CD14-positive monocyte (primary cell): ENCODE results near the gene TNFRSF18. TPM values are rescaled to one million over a fixed set of nuclear protein-coding genes. Genes with fewer than 3 reads are reported as not detected.

Source experiments
- DNase-seq, 3 donors: peaks; one replicate each; pipeline ENCODE4 v3.0.0-alpha.2; 2011 to 2022
- H2AFZ ChIP-seq: 2 replicates; pipeline ENCODE4 v1.6.0; 2012; ENCODE audit warnings: mild to moderate bottlenecking, low read depth, low read length, inconsistent platforms; ENCODE audit not compliant: insufficient read depth, poor library complexity, severe bottlenecking
- H3K27ac ChIP-seq, 2 donors: 1 replicate in 1 of 2; 2 replicates in 1 of 2; pipeline ENCODE4 v1.5.1; 2012 to 2013; ENCODE audit warnings: low read length in 2 of 2, control low read depth in 1 of 2, inconsistent platforms in 1 of 2, low read depth in 1 of 2, mild to moderate bottlenecking in 1 of 2
- H3K27me3 ChIP-seq, 2 donors: one replicate each; pipeline versions ENCODE4 v1.6.0 to v1.6.1; 2011 to 2013; ENCODE audit warnings: low read length in 2 of 2; ENCODE audit not compliant: control insufficient read depth in 2 of 2, insufficient read depth in 2 of 2
- H3K36me3 ChIP-seq, 2 donors: replicated peaks in 1 of 2; 1 replicate in 1 of 2; 2 replicates in 1 of 2; pipeline versions ENCODE4 v1.5.1 to v1.6.1; 2012 to 2013; ENCODE audit warnings: low read length in 2 of 2, control low read depth in 1 of 2, inconsistent platforms in 1 of 2, mild to moderate bottlenecking in 1 of 2; ENCODE audit not compliant: insufficient read depth in 2 of 2, control insufficient read depth in 1 of 2
- H3K4me1 ChIP-seq, 2 donors: 1 replicate in 1 of 2; 2 replicates in 1 of 2; pipeline versions ENCODE4 v1.5.1 to v1.6.1; 2012 to 2013; ENCODE audit warnings: low read length in 2 of 2, control low read depth in 1 of 2, inconsistent platforms in 1 of 2, mild to moderate bottlenecking in 1 of 2, moderate library complexity in 1 of 2; ENCODE audit not compliant: insufficient read depth in 2 of 2, control insufficient read depth in 1 of 2
- H3K4me2 ChIP-seq: replicated peaks from 2 replicates; pipeline ENCODE3; 2012; ENCODE audit warnings: low read length, moderate library complexity, mild to moderate bottlenecking; ENCODE audit not compliant: poor library complexity, severe bottlenecking; ENCODE audit errors: extremely low read depth
- H3K4me3 ChIP-seq, 3 experiments: fragments of 200-600 bp in 1 of 3; sonication (generic) in 1 of 3; replicated peaks in 1 of 3; 1 replicate in 2 of 3; 2 replicates in 1 of 3; pipeline ENCODE4 v1.5.1; 2011 to 2013; ENCODE audit warnings: low read length in 3 of 3, mild to moderate bottlenecking in 3 of 3, control low read depth in 2 of 3, low read depth in 2 of 3, inconsistent platforms in 1 of 3, moderate library complexity in 1 of 3
- H3K79me2 ChIP-seq: 2 replicates; pipeline ENCODE4 v1.6.0; 2012; ENCODE audit warnings: mild to moderate bottlenecking, control low read depth, inconsistent platforms, low read length, moderate library complexity; ENCODE audit not compliant: insufficient read depth
- H3K9ac ChIP-seq: 2 replicates; pipeline ENCODE4 v1.6.0; 2017; ENCODE audit warnings: low read length, mild to moderate bottlenecking; ENCODE audit not compliant: insufficient read depth, poor library complexity, severe bottlenecking
- H3K9me3 ChIP-seq, 2 donors: replicated peaks in 1 of 2; 1 replicate in 1 of 2; 2 replicates in 1 of 2; pipeline versions ENCODE4 v1.5.1 to v1.6.1; 2012 to 2013; ENCODE audit warnings: low read length in 2 of 2, control low read depth in 1 of 2; ENCODE audit not compliant: control insufficient read depth in 1 of 2, insufficient read depth in 1 of 2
- H4K20me1 ChIP-seq: 2 replicates; pipeline ENCODE4 v1.6.0; 2012; ENCODE audit warnings: mild to moderate bottlenecking, low read length, control low read depth, moderate library complexity; ENCODE audit not compliant: insufficient read depth
- H3K27ac Mint-ChIP-seq, 7 donors: one replicate each; pipeline ENCODE4 v1.8.0; 2020; ENCODE audit warnings: mild to moderate bottlenecking in 7 of 7, mixed read lengths in 7 of 7, moderate library complexity in 6 of 7, inconsistent platforms in 2 of 7
- H3K27me3 Mint-ChIP-seq, 3 donors: one replicate each; pipeline ENCODE4 v1.8.0; 2021 to 2022; ENCODE audit warnings: low read depth in 3 of 3, mild to moderate bottlenecking in 3 of 3, mixed read lengths in 3 of 3, moderate library complexity in 3 of 3, inconsistent platforms in 1 of 3
- H3K36me3 Mint-ChIP-seq, 2 donors: one replicate each; pipeline ENCODE4 v1.8.0; 2020; ENCODE audit warnings: mixed read lengths in 2 of 2, inconsistent platforms in 1 of 2, mild to moderate bottlenecking in 1 of 2
- H3K4me1 Mint-ChIP-seq: one replicate; pipeline ENCODE4 v1.8.0; 2020; ENCODE audit warnings: mild to moderate bottlenecking, mixed read lengths
- H3K4me3 Mint-ChIP-seq, 2 donors: one replicate each; pipeline ENCODE4 v1.8.0; 2020; ENCODE audit warnings: mild to moderate bottlenecking in 2 of 2, mixed read lengths in 2 of 2, moderate library complexity in 1 of 2
- H3K9me3 Mint-ChIP-seq, 7 donors: one replicate each; pipeline ENCODE4 v1.8.0; 2020 to 2022; ENCODE audit warnings: mixed read lengths in 7 of 7, mild to moderate bottlenecking in 6 of 7, moderate library complexity in 6 of 7, inconsistent platforms in 2 of 7
- WGBS: methylation state at CpG from one replicate; pipeline ENCODE4 v1.1.5; 2013; ENCODE audit warnings: missing lambda C conversion rate; ENCODE audit not compliant: insufficient coverage; 5-methylcytosine and 5-hydroxymethylcytosine counted together
- intact Hi-C, 2 donors: fragments of 100-400 bp; cut with micrococcal nuclease; formaldehyde crosslinking; loops; one replicate each; pipeline versions ENCODE4 v1.15.0 to v1.15.1; 2023
- polyA plus RNA-seq, 3 donors: library from polyadenylated mRNA; depleted of rRNA in 1 of 3; unstranded in 2 of 3; stranded (reverse) in 1 of 3; fragments of 300-500 nt in 2 of 3; fragments of >200 nt in 1 of 3; fragmentation: Illumina TruSeq in 2 of 3; gene quantifications; 1 replicate in 2 of 3; 2 replicates in 1 of 3; pipeline ENCODE4 v1.2.3, GENCODE V29; 2012 to 2021
- TF ChIP-seq, protein P1 (sequence below): fragments of 200-600 bp; IDR thresholded peaks from one replicate; pipeline ENCODE4 v1.8.0; 2022; ENCODE audit warnings: antibody characterized with exemption, mild to moderate bottlenecking

Gene TNFRSF18
- polyA plus RNA-seq, 3 donors = not detected

DNA sequence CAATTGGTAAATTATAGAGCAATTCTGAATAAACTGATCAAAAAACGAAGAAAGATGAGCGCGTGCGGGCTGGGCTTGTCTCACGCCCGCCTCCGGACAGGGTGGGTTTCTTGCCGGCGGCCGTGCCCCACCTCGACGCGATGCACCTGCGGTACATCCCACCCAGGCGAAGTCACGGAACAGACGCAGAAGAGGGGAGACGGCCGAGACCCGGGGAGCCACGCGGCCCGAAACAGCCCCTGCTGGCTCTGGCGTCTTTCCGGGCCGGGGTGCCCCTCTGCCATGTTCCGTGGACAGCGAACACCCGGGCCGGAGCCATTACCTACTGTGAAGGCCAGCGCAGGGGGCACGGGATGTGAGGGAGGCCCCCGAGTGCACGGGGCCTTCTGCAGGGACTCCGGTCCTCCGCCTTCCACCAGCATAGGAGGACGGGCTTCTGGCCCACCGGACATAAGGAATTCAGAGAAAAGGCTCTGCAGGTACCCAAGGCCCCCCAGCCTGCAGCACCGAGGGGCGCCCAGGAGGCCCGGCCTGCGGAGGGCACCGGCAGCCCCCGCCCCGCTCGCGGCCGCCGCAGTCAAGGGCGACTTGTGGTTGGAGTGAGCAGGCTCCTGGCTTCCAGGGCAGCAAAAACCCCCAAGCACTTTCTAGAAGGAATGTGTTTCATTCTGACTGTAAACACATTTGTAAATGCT is 47.7 kb upstream of the TNFRSF18 start:
- no peak overlapping the region for H3K27ac Mint-ChIP-seq
- intact Hi-C loops = no loop called here

DNA sequence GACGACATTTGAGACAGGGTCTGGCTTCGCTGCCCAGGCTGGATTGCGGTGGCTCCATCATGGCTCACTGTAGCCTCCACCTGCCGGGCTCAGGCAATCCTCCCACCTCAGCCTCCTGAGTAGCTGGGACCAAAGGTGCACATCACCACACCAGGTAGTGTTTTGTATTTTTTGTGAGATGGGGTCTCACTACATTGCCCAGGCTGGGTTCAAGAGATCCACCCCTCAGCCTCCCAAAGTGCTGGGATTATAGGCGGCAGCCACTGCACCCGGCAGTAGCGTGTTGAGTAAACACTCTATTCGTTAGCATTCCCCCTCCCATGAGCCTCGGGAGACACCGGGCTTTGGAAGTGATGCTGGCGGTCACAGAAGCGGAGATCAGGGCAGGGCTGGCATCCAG is 46.9 kb upstream of the TNFRSF18 start:
- TF ChIP-seq, protein P1, sequence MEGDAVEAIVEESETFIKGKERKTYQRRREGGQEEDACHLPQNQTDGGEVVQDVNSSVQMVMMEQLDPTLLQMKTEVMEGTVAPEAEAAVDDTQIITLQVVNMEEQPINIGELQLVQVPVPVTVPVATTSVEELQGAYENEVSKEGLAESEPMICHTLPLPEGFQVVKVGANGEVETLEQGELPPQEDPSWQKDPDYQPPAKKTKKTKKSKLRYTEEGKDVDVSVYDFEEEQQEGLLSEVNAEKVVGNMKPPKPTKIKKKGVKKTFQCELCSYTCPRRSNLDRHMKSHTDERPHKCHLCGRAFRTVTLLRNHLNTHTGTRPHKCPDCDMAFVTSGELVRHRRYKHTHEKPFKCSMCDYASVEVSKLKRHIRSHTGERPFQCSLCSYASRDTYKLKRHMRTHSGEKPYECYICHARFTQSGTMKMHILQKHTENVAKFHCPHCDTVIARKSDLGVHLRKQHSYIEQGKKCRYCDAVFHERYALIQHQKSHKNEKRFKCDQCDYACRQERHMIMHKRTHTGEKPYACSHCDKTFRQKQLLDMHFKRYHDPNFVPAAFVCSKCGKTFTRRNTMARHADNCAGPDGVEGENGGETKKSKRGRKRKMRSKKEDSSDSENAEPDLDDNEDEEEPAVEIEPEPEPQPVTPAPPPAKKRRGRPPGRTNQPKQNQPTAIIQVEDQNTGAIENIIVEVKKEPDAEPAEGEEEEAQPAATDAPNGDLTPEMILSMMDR = no peak
- H3K27ac ChIP-seq = no peak overlapping the region
- Mint-ChIP-seq H3K27me3 (peaks cover 0 to under 1% (median under 1%) of the 10 kb centered on the region in 3 donors), H3K9me3 (no peaks in the 10 kb centered on the region), H3K4me3 (no peak overlapping the region), H3K27ac (peak overlapping the region in 1 of 7 donors; percentile 45), H3K4me1 (no peaks in the 10 kb centered on the region), H3K36me3 (peaks cover 41 to 59% of the 10 kb centered on the region in 2 donors)
- no peak for DNase-seq
- peaks cover 39 to 54% of the 10 kb centered on the region in 2 donors for H3K36me3 ChIP-seq
- no peak overlapping the region for H3K4me2 ChIP-seq
- no peak overlapping the region for H2AFZ ChIP-seq
- H3K27me3 ChIP-seq = peaks cover 0 to under 1% of the 10 kb centered on the region in 2 donors
- intact Hi-C loops = no loop called here
- peaks cover 59% of the 10 kb centered on the region for H4K20me1 ChIP-seq
- no peaks in the 10 kb centered on the region for H3K4me1 ChIP-seq
- no peak overlapping the region for H3K4me3 ChIP-seq
- H3K9ac ChIP-seq = no peak overlapping the region
- peaks cover 4% of the 10 kb centered on the region for H3K79me2 ChIP-seq
- H3K9me3 ChIP-seq = no peaks in the 10 kb centered on the region
- WGBS = 98% methylated on average over 7 of the region's 12 CpGs

More for the DNA sequence above, 47.7 kb upstream of the TNFRSF18 start:
- no peak overlapping the region for H3K9ac ChIP-seq
- Mint-ChIP-seq H3K4me1 (no peaks in the 10 kb centered on the region), H3K4me3 (no peak overlapping the region), H3K36me3 (peaks cover 46 to 66% of the 10 kb centered on the region in 2 donors), H3K27me3 (no peaks in the 10 kb centered on the region), H3K9me3 (no peaks in the 10 kb centered on the region)
- TF ChIP-seq, protein P1 = no peak
- H3K4me3 ChIP-seq = no peak overlapping the region
- 98% methylated on average over 28 of the region's 50 CpGs for WGBS
- H3K4me1 ChIP-seq = no peaks in the 10 kb centered on the region
- no peaks in the 10 kb centered on the region for H3K9me3 ChIP-seq
- H3K27me3 ChIP-seq = no peaks in the 10 kb centered on the region
- no peak overlapping the region for H3K27ac ChIP-seq
- peaks cover 43 to 62% of the 10 kb centered on the region in 2 donors for H3K36me3 ChIP-seq
- peaks cover 67% of the 10 kb centered on the region for H4K20me1 ChIP-seq
- H2AFZ ChIP-seq = no peak overlapping the region
- H3K4me2 ChIP-seq = no peak overlapping the region
- DNase-seq = no peak
- peaks cover 4% of the 10 kb centered on the region for H3K79me2 ChIP-seq
